GM18909 (cell line): Measurements from ENCODE around the gene PTER.

ENCODE experiments used
- ATAC-seq: cut with Tn5 transposase; IDR thresholded peaks from one replicate; pipeline ENCODE4 v1.9.1; 2021; ENCODE audit warnings: mild to moderate bottlenecking; ENCODE audit not compliant: unreplicated experiment, poor library complexity

PTER gene, protein sequence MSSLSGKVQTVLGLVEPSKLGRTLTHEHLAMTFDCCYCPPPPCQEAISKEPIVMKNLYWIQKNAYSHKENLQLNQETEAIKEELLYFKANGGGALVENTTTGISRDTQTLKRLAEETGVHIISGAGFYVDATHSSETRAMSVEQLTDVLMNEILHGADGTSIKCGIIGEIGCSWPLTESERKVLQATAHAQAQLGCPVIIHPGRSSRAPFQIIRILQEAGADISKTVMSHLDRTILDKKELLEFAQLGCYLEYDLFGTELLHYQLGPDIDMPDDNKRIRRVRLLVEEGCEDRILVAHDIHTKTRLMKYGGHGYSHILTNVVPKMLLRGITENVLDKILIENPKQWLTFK

DNA sequence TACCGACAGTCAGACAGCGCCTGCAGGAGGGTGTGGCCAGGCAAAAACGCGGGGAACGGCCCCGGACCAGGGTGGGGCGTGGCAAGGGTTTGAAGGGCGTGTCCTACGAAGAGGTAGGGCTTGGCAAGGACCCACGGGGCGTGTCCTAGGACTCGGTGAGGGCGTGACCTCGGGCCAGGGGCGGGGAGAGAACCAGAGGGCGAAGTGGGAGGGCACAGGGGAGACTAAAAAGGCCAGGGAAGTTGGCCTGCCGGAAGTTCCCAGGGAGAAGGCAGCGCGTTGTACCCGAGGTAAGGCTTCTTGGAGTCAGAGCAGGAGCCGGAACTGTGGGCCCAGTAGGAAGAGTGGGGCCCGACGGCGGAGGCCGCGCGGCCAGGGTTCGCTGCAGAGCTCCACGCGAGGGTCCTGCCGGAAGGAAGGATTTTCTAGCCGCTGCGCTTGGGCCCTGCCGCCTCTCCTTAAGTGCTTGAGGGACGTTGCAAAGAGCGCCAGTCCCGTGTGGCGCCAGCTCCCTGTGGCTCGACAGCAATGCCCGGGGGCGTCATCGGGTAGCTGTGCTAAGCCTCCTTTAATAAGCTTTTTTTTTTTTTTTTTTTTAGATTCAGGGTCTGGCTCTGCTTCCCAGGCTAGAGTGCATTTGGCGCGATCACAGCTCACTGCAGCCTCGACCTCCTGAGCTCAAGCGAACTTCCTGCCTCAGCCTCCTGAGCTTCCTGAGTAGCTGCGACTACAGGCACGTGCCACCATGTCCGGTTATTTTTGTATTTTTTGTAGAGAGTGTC lies at the start of gene PTER:
Gene PTER (plus strand): TSS at position 253 of the 782 bp plus-strand sequence. CDS start 47,375 bp downstream, outside the sequence.
- peak; percentile 99 for ATAC-seq

DNA sequence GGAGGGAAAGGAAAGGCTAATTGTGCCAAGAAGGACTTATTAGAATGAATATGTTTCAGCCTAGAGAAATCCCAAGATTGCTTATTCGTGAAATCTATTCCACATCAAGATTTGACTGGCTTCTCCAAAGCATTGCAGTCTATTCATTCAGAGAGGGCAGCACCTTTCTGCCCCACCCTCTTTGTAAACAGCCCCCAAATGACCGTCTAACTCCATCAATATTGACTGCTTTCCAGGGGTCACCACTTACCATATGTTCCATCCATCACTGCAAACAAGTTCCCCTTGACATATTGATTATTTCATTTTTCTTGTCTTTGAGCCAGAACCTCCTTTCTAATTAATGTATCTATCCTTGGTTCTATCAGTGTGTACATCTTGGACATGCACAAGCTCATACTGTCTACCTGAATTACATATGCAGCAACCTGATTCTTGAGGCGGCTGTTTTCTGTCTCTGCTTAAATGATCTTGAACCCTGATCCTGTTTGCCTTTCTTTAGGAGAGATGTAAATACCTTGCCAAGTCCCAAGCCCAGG lies 44.2 kb upstream of the PTER start:
- no peak for ATAC-seq

- ATAC-seq = no peak
Measured at GRCh38 chr10:16393271-16393858, 43.4 kb upstream of the PTER start.

GRCh38 chr10:16401416-16401815 lies 35.4 kb upstream of the PTER start:
- ATAC-seq = no peak

GRCh38 chr10:16408379-16408778 lies 28.4 kb upstream of the PTER start:
- ATAC-seq = no peak

- ATAC-seq = no peak
Measured at GRCh38 chr10:16417341-16417740, 19.5 kb upstream of the PTER start.

DNA sequence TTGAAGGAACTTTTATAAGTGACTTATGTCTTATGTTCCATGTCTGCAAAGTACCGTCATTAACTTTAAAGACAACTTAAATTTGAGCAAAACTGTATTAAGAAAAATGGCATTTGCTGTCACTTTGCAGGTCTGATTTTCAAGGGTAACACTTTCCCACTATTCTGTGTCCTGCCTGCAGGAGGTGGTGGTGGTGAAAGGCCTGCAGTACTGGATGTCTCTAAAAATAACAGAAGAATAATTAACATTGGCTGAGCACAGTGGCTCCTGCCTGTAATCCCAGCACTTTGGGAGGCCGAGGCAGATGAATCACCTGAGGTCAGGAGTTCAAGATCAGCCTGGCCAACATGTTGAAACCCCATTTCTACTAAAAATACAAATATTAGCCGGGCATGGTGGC lies 13.2 kb upstream of the PTER start:
- ATAC-seq = no peak

GRCh38 chr10:16425449-16425848 lies 11.4 kb upstream of the PTER start:
- ATAC-seq = no peak

DNA sequence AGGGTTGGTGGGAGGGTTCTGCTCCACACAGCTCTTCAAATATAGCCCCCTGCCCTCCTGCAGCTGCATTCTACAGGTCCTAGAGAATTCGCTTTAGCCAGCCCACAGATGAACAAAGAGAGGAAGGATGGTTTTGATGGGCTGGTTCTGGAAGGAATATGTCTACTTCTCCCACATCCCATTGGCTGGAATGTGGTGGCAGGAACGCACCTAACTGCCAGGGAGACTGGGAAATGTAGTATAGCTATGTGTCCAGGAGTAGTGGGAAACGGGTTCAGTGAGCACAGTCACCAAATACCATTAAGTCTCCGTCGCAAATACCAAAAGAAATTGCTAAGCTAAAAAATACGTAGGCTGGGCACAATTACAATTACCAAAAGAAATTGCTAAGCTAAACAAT lies 7.3 kb upstream of the PTER start:
- no peak for ATAC-seq

DNA sequence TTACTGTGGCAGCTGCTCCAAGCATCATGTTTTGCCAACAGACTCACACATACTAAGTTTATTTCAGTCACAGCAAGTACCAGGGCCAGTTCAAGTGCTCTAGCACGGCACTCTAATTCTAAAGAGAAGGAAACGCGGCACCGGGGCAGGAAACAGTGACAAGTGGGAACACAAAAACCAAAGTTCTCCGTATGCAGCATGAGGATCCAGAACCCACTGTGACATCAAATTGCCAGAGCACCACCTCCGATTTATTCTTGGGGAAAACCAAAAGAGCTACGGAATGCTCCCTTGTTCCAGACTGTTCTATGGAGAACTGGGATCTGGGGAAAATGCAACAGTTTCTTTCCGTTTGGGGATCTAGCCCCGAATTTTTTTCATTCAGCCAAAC lies 448 bp upstream of the PTER start:
- peak; percentile 8 for ATAC-seq

DNA sequence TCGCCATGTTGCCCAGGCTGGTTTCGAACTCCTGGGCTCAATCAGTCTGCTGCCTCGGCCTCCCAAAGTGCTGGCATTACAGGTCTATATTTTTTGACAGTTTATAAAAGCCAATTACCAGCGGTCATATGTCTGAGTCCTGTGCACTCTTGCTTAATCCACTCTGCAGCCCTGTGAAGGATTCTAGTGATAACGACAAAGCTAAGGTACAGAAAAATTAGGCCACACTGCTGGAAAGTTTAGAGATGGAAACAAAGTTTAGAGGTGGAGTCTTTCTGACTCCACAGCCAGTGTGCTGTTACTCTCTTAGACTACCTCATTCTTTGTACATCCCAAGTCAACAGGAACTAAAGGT lies 707 bp downstream of the PTER start:
- no peak for ATAC-seq

DNA sequence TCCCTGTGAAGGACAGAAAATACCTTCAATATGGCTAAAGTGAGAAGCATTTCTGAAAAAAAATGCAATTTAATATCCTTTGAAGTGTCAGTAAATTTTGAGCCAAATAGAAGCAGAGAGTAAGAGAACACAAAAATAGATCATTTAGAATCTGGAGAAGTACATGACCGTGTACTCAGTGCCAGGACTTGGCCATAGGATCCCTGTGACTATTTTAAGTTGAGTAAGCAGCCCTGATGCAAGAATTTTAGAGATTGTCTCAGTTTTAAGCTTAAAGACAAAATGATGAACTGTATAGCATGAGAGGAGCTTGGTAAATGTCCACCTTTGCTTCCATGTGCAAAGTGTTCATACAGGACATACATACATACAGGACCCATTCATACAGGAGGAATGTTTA lies 2.5 kb downstream of the PTER start:
- ATAC-seq = no peak

- no peak for ATAC-seq
Measured at GRCh38 chr10:16440396-16441133, 3.8 kb downstream of the PTER start.

DNA sequence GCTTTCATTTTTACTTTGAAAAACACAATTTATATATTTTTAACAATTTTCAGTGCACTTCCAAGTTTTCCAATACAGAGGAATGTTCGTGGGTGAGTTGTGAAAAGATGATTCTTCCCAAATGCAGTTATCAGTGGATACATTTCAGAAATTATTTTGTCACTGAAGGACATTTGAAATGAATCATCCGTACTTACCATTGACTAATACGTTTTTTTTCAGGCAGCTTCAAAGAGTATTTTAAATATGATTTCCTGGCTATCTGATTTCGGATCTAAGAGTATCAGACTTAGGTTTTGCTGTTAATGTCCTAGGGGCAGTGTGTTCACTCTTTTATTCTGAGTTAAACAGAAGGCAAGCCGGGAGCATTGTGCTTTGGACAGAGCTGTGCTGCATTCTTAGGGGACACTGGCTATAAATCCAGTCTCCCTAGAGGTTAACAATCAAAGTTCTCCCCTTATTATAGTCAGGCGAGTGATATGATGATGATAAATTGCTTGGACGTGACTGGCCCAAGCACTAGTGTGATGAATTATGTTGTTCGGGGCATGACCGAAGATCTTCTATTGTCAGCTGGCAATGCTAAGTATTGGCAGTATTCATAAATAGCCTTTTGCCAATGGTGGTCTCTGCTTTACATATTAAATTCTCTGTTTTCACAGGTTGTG lies 4.5 kb downstream of the PTER start:
- ATAC-seq = no peak

- no peak for ATAC-seq
Measured at GRCh38 chr10:16442914-16443313, 6.1 kb downstream of the PTER start.

- no peak for ATAC-seq
Measured at GRCh38 chr10:16445770-16446469, 9.1 kb downstream of the PTER start.

DNA sequence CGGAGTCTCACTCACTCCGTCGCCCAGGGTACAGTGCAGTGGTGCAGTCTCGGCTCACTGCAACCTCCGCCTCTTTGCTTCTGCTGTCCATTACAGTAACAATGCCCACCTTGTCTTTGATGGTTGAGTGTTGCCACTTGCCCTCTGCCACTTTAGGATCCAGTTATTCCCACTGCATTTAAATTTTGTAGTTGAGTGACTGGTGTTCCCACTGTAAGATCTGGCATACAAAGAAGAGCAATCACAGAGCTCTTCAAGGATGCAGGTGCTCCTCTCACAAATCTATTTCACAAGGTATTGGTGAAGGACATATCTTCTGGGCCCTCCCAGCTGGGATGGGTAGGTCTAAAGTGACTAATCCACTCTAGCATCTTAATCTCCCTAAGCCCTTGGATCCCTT lies 12.6 kb downstream of the PTER start:
- no peak for ATAC-seq

GRCh38 chr10:16458166-16458955 lies 21.6 kb downstream of the PTER start:
- no peak for ATAC-seq
